Measurements from ENCODE around the gene MREG. TPM values are rescaled to one million over a fixed set of nuclear protein-coding genes. Genes with fewer than 3 reads are reported as not detected.
"Not testable (repeated sequence)": the region's sequence is repeated elsewhere in the genome, so short reads cannot be mapped to it uniquely, and the experiment has no call there.

The MREG gene
- total RNA-seq, 1 donor from 2014 or later: 11.9 TPM

GRCh38 chr2:215973954-215974699 is 39.2 kb downstream of the MREG start:
- TF ChIP-seq, protein P1, sequence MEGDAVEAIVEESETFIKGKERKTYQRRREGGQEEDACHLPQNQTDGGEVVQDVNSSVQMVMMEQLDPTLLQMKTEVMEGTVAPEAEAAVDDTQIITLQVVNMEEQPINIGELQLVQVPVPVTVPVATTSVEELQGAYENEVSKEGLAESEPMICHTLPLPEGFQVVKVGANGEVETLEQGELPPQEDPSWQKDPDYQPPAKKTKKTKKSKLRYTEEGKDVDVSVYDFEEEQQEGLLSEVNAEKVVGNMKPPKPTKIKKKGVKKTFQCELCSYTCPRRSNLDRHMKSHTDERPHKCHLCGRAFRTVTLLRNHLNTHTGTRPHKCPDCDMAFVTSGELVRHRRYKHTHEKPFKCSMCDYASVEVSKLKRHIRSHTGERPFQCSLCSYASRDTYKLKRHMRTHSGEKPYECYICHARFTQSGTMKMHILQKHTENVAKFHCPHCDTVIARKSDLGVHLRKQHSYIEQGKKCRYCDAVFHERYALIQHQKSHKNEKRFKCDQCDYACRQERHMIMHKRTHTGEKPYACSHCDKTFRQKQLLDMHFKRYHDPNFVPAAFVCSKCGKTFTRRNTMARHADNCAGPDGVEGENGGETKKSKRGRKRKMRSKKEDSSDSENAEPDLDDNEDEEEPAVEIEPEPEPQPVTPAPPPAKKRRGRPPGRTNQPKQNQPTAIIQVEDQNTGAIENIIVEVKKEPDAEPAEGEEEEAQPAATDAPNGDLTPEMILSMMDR (IDR thresholded peaks at IDR 0.05; ENCODE audit: unreplicated experiment): no peak
- Mint-ChIP-seq H3K9me3 (peaks cover 21% of the 10 kb centered on the region), H3K36me3 (peaks cover 4% of the 10 kb centered on the region), H3K27ac (no peak overlapping the region), H3K27me3 (ENCODE audit: low read depth) (no peaks in the 10 kb centered on the region), H3K4me1 (peaks cover 15% of the 10 kb centered on the region), H3K4me3 (no peak overlapping the region)
- no peak for DNase-seq (ENCODE audit: low spot score in 2 of 2, unreplicated experiment in 2 of 2)

DNA sequence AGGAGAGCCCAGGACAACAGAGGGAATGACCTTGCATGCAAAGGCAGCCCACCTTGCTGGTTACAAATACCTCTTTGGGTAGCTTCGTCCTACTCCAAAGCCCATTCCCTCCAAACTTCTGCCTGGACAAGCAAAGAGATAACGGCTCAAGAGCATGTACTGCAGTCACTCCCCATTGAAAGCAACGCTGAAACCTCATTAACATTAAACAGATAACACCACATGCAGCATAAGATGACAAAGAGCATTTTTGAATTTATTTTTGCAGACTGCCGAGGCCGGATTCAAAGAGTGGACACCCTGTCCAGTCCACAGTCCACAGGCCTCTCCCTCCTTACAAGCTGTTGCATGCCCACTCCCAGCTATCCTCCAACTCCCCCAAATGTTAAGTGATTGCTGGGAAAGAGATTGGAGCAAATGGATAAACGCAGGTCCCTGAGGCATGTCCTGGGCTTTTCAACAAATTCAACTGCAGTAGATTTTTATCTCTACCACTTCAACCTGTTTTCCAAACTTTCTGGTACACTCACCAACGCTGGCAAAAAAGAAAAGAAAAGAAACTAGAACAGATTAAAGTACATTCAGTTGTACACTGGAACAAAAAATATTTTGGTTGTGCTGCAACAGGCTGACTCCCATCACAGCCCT is 40.1 kb downstream of the MREG start:
- DNase-seq (ENCODE audit: low spot score in 2 of 2, unreplicated experiment in 2 of 2): no peak
- Mint-ChIP-seq H3K27ac (peak overlapping the region; percentile 8), H3K4me3 (no peak overlapping the region)

GRCh38 chr2:215971671-215972070 is 41.7 kb downstream of the MREG start:
- Mint-ChIP-seq H3K36me3 (peaks cover 4% of the 10 kb centered on the region), H3K4me3 (no peak overlapping the region), H3K9me3 (peaks cover 10% of the 10 kb centered on the region), H3K27me3 (ENCODE audit: low read depth) (no peaks in the 10 kb centered on the region), H3K4me1 (peaks cover 25% of the 10 kb centered on the region), H3K27ac (no peak overlapping the region)
- no peak for DNase-seq (ENCODE audit: low spot score in 2 of 2, unreplicated experiment in 2 of 2)
- TF ChIP-seq, protein P1 (IDR thresholded peaks at IDR 0.05; ENCODE audit: unreplicated experiment): no peak

More for the DNA sequence above, 40.1 kb downstream of the MREG start:
- TF ChIP-seq, protein P1 (IDR thresholded peaks at IDR 0.05; ENCODE audit: unreplicated experiment): no peak
- Mint-ChIP-seq H3K27me3 (ENCODE audit: low read depth) (no peaks in the 10 kb centered on the region), H3K36me3 (peaks cover 4% of the 10 kb centered on the region), H3K9me3 (peaks cover 21% of the 10 kb centered on the region), H3K4me1 (peaks cover 16% of the 10 kb centered on the region)

DNA sequence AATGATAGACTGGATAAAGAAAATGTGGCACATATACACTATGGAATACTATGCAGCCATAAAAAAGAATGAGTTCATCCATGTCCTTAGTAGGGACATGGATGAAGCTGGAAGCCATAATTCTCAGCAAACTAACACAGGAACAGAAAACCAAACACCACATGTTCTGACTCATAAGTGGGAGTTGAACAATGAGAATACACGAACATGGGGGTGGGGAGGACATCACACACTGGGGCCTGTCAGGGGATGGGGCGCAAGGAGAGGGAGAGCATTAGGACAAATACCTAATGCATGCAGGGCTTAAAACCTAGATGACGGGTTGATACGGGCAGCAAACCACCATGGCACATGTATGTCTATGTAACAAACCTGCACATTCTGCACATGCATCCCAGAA is 42.5 kb downstream of the MREG start:
- DNase-seq (ENCODE audit: low spot score in 2 of 2, unreplicated experiment in 2 of 2); H3K36me3 Mint-ChIP-seq; H3K27ac Mint-ChIP-seq; H3K4me3 Mint-ChIP-seq; H3K27me3 Mint-ChIP-seq (ENCODE audit: low read depth); H3K9me3 Mint-ChIP-seq: not testable (repeated sequence)
- H3K4me1 Mint-ChIP-seq: peaks cover 25% of the 10 kb centered on the region

DNA sequence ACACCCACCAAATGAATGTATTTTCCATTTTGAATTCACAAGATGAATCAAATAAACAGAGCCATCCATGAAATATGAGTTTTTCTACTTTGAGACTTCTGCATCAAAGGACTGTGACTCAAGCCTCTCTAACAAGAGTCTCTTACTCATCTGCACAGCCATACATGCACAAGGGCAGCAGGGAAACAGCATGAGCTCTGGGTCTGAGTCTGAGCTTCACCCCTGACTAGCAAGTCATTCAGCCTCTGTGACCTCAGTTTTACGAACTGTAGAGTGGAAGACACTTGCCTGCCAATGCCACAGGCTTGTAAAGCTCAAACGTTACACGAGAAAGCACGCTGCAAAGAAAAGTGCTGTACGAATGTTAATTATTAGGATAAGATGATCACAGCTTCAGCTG is 42.9 kb downstream of the MREG start:
- H3K4me1 Mint-ChIP-seq: peaks cover 29% of the 10 kb centered on the region
- H3K36me3 Mint-ChIP-seq: peaks cover 4% of the 10 kb centered on the region
- no peak overlapping the region for H3K4me3 Mint-ChIP-seq
- DNase-seq (ENCODE audit: low spot score in 2 of 2, unreplicated experiment in 2 of 2): no peak
- TF ChIP-seq, protein P1 (IDR thresholded peaks at IDR 0.05; ENCODE audit: unreplicated experiment): no peak
- peaks cover 9% of the 10 kb centered on the region for H3K9me3 Mint-ChIP-seq
- no peaks in the 10 kb centered on the region for H3K27me3 Mint-ChIP-seq (ENCODE audit: low read depth)
- no peak overlapping the region for H3K27ac Mint-ChIP-seq

GRCh38 chr2:215969131-215969841 is 44.1 kb downstream of the MREG start:
- peaks cover 4% of the 10 kb centered on the region for H3K36me3 Mint-ChIP-seq
- H3K27ac Mint-ChIP-seq: no peak overlapping the region
- TF ChIP-seq, protein P1 (IDR thresholded peaks at IDR 0.05; ENCODE audit: unreplicated experiment): no peak
- H3K4me3 Mint-ChIP-seq: no peak overlapping the region
- peaks cover 9% of the 10 kb centered on the region for H3K9me3 Mint-ChIP-seq
- H3K27me3 Mint-ChIP-seq (ENCODE audit: low read depth): no peaks in the 10 kb centered on the region
- DNase-seq (ENCODE audit: low spot score in 2 of 2, unreplicated experiment in 2 of 2): no peak
- H3K4me1 Mint-ChIP-seq: peaks cover 29% of the 10 kb centered on the region

Measured in mesothelial cell of epicardium (in vitro differentiated cells).